DMS53 (cell line): ENCODE results near the gene OR6B3.

ENCODE experiments used
- DNase-seq: peaks from one replicate; lab custom pipeline; 2025; lab: John Stamatoyannopoulos, UW

Gene OR6B3

DNA sequence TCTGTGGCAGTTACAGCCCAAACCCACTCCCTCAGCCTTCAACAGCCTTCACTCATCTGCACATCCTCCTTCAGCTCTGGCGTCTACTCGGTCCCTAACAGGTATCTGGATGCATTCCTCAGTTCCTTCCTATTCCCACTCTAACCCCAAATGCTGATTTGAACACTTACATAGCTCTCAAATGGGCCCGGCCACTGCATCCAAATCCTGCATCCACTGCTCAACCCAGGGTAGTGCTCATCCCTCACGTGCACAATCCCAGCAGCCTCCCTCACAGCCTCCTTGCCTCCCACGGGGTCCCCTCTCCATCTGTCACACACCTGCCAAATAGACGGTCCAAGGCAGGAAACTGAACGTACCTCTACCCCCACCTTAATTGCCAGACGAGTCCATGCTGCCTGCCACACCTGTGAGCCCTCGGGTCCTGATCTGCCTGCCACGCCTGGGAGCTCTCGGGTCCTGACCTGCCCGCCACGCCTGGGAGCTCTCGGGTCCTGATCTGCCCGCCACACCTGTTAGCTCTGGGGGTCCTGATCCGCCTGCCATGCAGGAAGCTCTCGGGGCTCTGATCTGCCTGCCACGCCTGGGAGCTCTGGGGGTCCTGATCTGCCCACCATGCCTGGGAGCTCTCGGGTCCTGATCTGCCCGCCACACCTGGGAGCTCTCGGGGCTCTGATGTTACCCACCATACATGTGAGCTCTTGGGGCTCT is 9.9 kb downstream of the OR6B3 start:
- no peak for DNase-seq

DNA sequence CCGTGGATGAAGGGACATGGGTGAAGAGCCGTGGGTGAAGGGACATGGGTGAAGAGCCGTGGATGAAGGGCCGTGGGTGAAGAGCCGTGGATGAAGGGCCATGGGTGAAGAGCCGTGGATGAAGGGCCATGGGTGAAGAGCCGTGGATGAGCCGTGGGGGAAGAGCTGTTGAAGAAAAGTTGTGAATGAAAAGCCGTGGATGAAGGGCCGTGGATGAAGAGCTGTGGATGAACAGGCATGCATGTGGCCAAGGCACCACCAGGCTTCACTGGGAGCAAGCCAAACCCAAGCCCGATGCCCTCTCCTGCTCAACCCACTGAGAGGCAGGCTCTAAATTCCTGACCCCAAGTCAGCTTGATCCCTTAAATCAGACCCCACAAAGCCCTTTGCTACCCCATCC is 10.6 kb downstream of the OR6B3 start:
- no peak for DNase-seq

DNA sequence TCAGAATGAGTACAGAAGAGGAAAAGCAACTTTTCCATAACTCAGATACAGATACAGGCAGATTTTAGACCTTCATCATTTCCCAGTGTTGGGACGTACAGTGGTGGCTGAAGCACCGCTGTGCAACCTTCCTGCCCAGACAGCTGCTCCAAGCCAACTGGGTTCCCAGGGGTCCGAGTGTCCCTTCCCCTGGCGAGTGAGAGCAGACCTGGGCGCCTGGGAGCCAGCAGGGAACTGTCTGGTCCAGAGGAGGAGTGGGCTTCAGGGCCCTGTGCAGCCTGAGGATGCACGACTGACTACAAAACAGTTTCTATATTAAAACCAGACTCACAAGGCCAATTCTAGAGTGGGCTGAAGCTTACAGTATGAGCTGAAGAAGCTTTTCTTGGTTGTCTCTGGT is 12.0 kb downstream of the OR6B3 start:
- DNase-seq: no peak

DNA sequence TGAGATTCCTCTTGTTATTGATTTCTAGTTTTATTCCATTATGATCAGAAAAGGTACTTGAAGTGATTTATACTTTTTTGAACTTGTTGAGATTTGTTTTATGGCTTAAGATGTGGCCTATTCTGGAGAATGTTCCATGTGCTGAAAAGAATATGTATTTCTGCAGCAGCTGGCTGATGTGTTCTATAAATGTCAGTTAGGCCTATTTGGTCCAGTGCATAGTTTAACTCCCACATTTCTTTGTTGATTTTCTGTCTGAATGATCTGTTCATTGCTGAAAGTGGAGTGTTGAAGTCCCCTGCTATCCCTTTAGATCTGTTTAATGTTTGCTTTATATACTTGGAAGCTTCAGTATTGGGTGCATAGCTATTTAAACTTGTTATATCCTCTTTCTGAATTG is 16.0 kb downstream of the OR6B3 start:
- no peak for DNase-seq

DNA sequence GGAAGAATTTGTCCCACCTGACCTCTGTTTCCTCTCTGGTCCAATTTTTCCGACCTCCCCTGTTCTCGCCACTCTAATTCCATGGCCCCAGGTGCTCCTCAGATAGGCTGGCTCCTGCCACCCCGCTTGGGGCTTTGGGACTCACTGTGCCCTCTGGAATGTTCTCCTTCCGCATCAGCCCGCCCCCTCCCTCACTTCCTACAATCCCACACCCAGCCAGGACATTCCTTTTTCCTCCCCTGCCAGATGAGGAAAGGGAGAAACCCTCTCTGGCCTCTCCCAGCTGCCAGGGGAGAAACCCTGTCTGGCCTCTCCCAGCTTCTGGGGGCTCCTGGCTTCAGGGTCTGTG is 20.0 kb downstream of the OR6B3 start:
- no peak for DNase-seq

DNA sequence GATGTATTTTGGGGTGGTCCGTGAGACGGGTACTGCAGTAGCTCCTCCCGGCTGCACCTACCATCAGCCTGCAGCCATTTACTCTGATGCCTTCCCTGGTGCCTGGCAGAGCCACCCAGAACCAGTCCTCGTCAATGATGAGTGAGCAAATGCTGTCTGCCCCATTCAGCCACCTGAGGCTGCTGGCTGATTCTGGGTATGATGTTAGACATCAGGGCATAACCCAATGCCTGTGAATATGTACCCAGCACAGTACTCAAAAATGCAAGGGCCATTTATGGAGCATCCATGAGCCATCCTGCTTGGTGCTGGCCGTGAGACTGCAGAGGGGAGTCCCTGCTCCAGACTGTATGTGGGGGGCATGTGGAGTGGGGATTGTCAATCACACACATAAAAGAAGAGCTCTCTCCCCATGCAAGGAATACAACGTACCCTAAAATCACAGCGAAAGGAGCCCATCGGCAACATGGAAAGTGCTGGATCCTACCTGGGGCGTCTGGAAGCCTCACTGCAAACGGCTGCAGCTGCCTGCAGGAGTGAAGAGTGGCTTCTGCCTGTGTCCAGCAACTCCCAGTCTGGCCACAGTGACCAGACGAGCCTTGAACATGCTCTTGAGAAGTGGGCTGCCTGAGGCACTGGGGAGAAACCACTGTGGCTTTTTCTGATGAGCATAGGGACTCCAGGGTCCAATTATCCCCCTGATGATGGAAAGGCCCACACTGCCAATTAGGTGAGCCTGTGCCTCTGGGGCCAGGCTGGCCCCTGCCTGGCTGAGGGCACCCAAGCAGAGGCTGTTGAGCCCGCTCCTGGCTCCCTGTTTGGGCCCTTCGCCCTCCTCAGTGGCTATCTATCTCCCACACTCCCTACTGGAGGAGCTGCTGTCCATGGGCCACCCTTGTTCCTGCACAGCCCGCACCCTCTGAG is 20.7 kb downstream of the OR6B3 start:
- peak; percentile 29 for DNase-seq

DNA sequence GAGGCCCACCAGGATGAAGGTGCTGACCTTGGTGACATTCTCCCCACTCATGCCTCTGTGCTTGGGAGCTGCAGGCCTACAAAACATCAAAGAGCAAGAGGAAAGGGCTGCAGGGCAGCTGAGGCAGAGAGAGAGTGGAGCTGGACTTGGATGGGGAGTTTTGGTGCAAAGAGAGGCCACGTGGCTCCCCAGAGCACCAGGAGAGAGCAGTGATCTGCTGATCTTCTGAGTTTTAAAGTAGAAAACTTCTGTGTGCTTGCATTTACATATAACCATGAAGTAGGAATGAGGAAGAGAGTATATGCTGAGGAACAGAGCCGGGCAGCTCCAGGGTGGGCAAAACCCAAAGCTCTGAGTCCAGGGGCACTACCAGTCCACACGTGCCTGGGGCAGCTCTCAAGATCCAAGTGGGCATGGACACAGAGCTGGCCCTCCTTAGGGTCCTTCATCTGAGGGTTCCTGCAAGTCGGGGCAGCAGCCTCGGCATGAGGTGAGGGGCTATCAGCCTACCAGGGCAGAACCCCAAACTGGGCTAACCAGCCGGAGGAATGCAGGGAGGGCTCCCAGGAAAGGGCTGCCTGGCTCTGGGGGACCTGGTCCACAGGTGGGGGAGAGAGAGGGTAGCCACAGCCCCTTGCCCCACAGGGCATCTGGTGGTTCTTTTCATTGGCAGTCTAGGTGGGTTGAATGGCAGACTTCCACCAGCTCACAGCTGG is 22.8 kb downstream of the OR6B3 start, which contains the start of gene OR6B2:
Gene OR6B2, minus strand, starts transcription at position 51 of the 716 bp plus-strand sequence. Its CDS starts 0 bp downstream, at position 51.
- DNase-seq: no peak

DNA sequence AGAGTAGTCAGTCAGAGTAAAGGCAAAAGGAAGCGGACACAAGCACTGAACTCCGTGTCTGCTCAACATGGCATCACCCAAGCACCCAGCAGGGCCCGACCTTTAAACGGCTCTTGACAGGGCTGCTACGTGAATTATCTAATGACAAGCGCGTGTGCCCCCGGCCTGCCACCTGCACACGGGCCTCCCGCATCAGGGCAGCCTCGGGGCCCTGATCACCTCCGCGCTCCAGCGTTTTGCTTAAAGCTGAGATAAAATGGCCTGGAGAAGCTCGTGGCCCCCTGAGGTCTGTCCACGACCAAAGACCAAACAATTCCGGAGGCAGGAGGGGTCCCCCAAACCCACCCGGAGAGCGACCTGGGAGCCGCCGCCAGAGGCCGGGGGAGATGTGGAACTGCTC is 28.6 kb downstream of the OR6B3 start:
- peak; percentile 68 for DNase-seq

DNA sequence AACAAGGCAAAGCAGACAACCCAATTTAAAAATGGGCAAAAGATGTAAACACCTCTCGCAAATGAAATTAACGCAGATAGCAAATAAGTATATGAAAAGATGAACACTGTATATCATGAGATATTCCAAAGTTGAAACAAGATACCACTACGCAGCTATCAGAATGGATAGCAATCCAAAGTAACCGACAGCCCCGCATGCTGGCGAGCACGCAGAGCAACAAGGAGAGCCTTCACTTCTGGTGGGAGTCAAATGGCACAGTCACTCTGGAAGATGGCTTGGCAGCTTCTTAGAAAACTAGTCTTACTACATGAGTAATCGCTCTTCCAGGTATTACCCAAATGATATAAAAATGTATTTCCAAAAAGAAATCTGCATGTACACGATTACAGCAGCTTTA is 29.5 kb downstream of the OR6B3 start:
- no peak for DNase-seq

DNA sequence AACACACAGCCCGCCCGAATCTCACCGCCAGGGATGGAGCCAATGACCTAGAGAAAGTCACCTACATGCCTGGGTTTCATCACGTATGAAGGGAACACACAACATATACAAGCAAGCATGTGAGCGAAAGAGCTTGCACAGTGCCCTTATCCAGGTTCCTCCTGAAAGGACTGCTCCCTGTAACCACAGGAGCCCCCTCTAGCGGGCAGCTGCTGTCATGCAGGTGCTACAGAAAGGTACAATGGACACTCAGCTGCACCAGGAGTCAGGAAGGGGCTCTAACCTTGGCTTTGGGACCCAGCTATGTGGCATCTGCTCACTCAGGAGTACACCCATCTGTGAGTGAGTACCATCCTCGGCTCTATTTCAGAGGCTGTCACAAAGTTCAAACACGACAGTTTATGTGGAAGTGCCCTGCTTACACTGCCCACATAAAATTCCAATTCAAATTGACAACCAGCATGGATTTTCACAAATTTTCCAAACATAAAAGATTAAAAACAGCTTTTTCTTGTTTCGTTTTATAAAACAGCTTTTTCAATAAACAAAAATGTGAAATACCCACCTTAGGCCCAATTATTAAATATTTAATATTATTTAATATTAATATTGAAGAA is 31.7 kb downstream of the OR6B3 start:
- peak; percentile 88 for DNase-seq

DNA sequence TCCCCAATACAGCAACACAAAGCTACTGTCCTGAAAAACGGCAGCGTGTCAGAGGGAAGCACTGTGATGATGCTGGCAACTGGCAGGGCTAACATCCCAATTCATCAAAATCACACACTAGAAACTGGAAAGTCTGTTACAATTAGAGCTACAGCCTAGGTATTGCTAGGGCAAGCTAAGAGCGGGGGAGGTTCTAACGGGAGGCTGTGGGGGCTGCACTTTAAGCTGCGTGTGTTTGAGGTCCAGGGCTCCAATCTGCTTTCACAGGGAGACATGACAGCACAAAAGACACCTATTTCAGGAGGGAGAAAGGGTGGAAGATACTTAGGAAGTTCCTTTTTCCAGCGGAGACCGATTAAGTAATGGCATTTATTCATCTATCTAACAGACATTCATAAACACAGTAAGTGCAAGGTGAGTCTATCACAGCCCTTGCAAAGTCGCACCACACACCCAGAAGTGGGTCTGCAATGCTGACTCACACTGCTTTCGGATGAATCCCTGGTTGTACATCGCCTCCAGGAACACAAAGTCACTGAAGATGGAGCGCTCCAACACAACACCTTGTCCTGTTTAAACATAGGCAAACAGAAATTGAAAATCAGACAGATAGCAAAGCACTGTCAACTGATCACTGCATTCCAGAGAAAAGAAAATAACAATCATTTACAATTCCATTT is 35.1 kb downstream of the OR6B3 start:
- DNase-seq: no peak

DNA sequence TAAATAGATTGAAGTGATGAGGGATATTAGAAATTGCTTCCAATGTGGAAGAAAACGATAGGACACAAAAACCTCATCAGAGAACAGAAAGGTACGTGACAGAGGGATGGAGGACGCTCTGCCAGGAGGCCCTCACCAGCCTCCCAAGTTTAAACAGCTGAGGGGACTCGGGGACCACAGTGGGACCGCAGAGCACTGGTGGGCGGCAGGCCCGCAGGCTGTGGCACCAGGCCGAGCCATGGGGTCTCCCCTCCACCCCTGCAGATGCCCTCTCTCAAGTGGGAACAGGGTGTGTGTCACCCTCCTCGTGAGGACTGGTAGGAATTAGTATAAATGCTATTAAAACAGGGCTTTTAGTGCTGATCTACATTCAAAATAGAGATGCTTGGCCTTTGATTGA is 39.0 kb downstream of the OR6B3 start:
- no peak for DNase-seq

DNA sequence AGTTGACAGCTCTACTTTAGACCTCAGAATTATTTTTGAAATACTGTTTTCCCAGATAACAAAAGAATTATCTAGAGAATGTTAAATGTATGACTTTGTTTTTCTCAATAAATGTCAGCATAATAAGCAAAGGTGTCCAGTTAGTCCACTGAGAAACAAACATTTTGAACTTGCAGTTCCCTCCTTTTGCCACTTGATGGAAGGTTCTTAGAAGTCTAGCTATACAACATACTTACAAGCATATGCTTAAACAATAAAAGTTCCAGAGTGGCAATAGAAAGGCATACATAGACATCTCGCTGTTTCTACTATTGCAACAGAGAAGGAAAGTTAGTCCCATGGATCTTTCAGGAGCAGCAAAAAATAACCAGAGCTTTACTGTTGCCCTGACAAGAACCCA is 40.0 kb downstream of the OR6B3 start:
- DNase-seq: peak; percentile 38

DNA sequence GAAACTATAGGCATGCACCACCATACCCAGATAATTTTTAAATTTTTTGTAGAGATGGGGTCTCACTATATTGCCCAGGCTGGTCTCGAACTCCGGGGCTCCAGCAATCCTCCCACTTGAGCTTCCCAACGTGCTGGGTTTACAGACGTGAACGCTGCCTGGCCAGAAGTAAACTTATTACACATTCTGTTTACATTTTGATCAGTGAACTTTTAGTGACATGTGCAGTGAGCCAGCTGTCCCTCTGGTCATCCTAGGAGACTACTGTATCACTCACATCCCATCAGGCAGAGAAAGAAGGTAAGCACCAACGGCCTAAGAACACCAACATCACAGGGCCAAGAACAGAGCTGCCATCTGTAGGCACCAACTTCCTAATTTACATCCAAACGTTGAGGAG is 50.3 kb downstream of the OR6B3 start:
- no peak for DNase-seq

DNA sequence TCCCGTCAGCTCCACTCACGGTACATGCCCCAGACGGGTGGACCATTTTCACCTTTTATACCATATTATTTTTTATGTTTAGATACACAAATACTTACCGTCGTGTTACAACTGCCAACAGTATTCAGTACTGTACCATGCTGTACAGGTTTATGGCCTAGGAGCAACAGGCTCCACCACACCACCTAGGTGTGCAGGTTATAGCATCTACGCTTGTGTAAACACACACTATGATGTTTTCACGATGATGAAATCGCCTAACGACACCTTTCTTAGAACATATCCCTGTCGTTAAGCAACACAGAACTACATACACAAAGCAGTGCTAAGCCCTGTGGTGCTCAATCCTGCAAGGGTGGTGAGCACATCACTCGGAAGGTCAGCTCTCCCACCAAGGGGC is 52.6 kb downstream of the OR6B3 start:
- no peak for DNase-seq

DNA sequence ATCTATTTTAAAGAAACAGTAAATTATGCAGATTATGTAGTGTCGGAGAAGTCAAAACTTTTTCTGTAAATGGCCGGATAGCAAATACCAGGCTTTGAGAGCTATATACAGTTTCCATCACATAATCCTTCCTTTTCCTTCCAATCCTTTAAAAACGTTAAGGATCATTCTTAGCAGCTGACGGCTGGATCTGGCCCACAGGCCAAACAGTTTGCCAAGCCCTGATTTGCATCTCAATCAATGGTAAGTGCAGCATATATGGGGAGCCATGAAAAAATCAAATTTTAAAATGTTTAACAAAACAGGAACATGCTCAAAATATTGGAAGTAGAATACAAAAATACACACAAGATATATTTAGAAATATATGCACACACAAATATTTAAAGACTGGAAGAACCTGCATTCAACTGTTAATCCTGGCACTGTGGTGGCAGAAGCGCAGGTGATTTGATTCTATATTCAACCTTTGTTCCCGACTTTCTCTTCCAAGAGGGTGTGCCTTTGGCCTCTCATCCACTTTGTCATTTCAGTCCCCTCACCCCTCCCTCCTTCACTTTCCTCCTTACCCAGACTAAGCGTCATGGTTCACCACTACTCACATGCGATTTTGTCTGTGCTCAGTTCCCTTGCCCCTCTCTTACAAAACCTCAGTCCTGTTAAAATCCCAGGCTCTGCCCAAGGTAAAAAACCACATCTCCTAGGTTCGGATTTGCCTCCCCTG is 55.5 kb downstream of the OR6B3 start:
- no peak for DNase-seq
